HepG2 (cell line): ENCODE data around the gene LSM3. TPM values are rescaled to one million over a fixed set of nuclear protein-coding genes. Genes with fewer than 3 reads are reported as not detected.

Experiments used
- ASH2L ChIP-seq: fragments of 300-600, 200-600 bp; sonication (generic); IDR thresholded peaks from 2 replicates; pipeline ENCODE4 v1.7.0; 2017; ENCODE audit warnings: low read depth, mild to moderate bottlenecking, moderate library complexity, mixed read lengths, low read length; ENCODE audit not compliant: insufficient read length
- BRCA1 ChIP-seq: sonication (generic); formaldehyde crosslinking; IDR thresholded peaks from 2 replicates; pipeline ENCODE4 v1.4.0; 2020; ENCODE audit warnings: missing genetic modification reagents
- CEBPG ChIP-seq: IDR thresholded peaks from 2 replicates; pipeline ENCODE4 v1.6.1; 2016
- GATA4 ChIP-seq: sonication (generic); IDR thresholded peaks from 2 replicates; pipeline ENCODE4 v1.6.1; 2016; ENCODE audit warnings: antibody characterized with exemption, low read depth, borderline replicate concordance
- HMG20B ChIP-seq: conservative IDR thresholded peaks from 2 replicates; pipeline ENCODE4 v1.6.1; 2016; ENCODE audit warnings: missing genetic modification reagents, missing compliant biosample characterization
- HMGXB4 ChIP-seq, 2 experiments: sonication (generic) in 1 of 2; formaldehyde crosslinking in 1 of 2; IDR thresholded peaks; 2 replicates each; pipeline versions ENCODE4 v1.4.0 to v1.6.1; 2018 to 2020; ENCODE audit warnings: missing genetic modification reagents in 2 of 2, borderline replicate concordance in 1 of 2, low read depth in 1 of 2, mild to moderate bottlenecking in 1 of 2, missing biosample characterization in 1 of 2
- MTA1 ChIP-seq: sonication (generic); formaldehyde crosslinking; IDR thresholded peaks from 2 replicates; pipeline ENCODE4 v1.4.0; 2020; ENCODE audit warnings: missing genetic modification reagents, mild to moderate bottlenecking, borderline replicate concordance
- MXI1 ChIP-seq: IDR thresholded peaks from 3 replicates; pipeline ENCODE4 v1.6.1; 2012; ENCODE audit warnings: low read depth, low read length, inconsistent platforms, borderline replicate concordance
- NFIC ChIP-seq: IDR thresholded peaks from 2 replicates; pipeline ENCODE4 v1.6.1; 2012; ENCODE audit warnings: mild to moderate bottlenecking, low read length, inconsistent platforms
- NR2C2 ChIP-seq: sonication (generic); formaldehyde crosslinking; IDR thresholded peaks from 2 replicates; pipeline ENCODE4 v1.4.0; 2020; ENCODE audit warnings: missing genetic modification reagents, mild to moderate bottlenecking, moderate library complexity, borderline replicate concordance
- RFXANK ChIP-seq: IDR thresholded peaks from 2 replicates; pipeline ENCODE4 v1.6.1; 2016
- SNRNP70 ChIP-seq: fragments of 200-400 bp; formaldehyde crosslinking; IDR thresholded peaks from 2 replicates; pipeline ENCODE4 v1.6.1; 2017; ENCODE audit warnings: mild to moderate bottlenecking, low read depth, low read length, moderate library complexity
- SP5 ChIP-seq: IDR thresholded peaks from 2 replicates; pipeline ENCODE4 v1.6.1; 2016; ENCODE audit warnings: low read depth, borderline replicate concordance
- TCF12 ChIP-seq, 2 experiments: fragments of 450-650 bp in 1 of 2; sonication (generic) in 1 of 2; formaldehyde crosslinking in 1 of 2; IDR thresholded peaks; 2 replicates each; pipeline versions ENCODE4 v1.6.1 to v1.8.0; 2017 to 2022; ENCODE audit warnings: antibody characterized with exemption in 1 of 2, mild to moderate bottlenecking in 1 of 2, missing genetic modification reagents in 1 of 2, moderate library complexity in 1 of 2
- ZNF235 ChIP-seq: sonication (generic); formaldehyde crosslinking; IDR thresholded peaks from 2 replicates; pipeline ENCODE4 v1.8.1; 2023; ENCODE audit warnings: mild to moderate bottlenecking, missing genetic modification reagents, borderline replicate concordance
- ZNF468 ChIP-seq: sonication (generic); formaldehyde crosslinking; IDR thresholded peaks from 2 replicates; pipeline ENCODE4 v1.8.0; 2022; ENCODE audit warnings: mild to moderate bottlenecking, moderate library complexity, missing genetic modification reagents
- polyA plus RNA-seq, 8 experiments: library from polyadenylated mRNA; depleted of rRNA in 3 of 8; stranded (reverse) in 7 of 8; unstranded in 1 of 8; fragments of >200 nt; fragmentation: Illumina TruSeq in 4 of 8; extraction: Trizol in 4 of 8; gene quantifications; 2 replicates each; pipeline versions ENCODE4 v1.2.1 to v1.2.3, GENCODE V29; 2011 to 2016; ENCODE audit warnings: low read depth in 4 of 8, missing spikeins in 1 of 8, mixed read lengths in 1 of 8; ENCODE audit not compliant: insufficient read depth in 1 of 8
- total RNA-seq, 5 experiments: library from RNA; depleted of rRNA; stranded (reverse); fragments of >200 nt; fragmentation: Illumina TruSeq; extraction: Trizol; gene quantifications; 2 replicates each; pipeline ENCODE4 v1.2.3, GENCODE V29; 2016; ENCODE audit warnings: low read depth in 1 of 5
- TF ChIP-seq, protein P1 (sequence below): sonication (generic); formaldehyde crosslinking; IDR thresholded peaks from 2 replicates; pipeline ENCODE4 v1.9.0; 2021; ENCODE audit warnings: missing genetic modification reagents, borderline replicate concordance
- TF ChIP-seq, protein P2 (sequence below): sonication (generic); formaldehyde crosslinking; IDR thresholded peaks from 2 replicates; pipeline ENCODE4 v1.8.0; 2022; ENCODE audit warnings: low read depth, missing genetic modification reagents

Gene LSM3
- total and polyA plus RNA-seq, 2 of the 13 experiments (the other 11 are each of a cell fraction or from before 2014, with no cell fraction given): 5.1 to 19.4 TPM

DNA sequence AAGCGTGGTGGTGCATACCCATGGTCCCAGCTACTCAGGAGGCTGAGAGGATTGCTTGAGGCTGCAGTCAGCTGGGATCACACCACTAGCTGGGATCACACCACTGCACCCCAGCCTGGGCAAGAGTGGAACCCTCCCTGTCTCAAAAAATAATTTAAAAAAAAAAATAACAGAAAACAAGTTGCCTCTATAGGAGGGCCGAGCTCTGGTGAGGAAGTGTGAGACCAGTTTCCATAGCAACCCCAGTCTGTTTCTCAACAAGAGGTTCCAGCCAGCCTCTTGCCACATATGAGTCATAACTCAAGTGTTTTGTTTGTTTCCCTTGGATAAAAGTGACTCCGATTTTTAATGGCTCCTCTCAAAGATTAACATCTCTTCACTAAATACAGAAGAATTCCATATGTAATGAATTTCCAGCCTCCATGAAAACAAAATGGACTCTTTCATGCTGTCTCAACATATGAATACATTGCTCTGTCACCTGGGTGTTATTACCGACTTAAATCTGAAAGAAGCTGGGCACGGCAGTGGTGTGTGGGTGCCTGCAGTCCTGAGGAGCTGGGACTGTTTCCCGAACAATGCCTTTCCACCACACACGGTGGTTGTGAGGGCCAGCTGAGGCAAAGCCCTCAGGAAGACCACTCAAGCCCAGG lies 34.1 kb upstream of the LSM3 start (continued):
- TF ChIP-seq HMGXB4 (CRISPR knock-in tag; IDR thresholded peaks at IDR 0.05; ENCODE audit: borderline replicate concordance in 1 of 2, low read depth in 1 of 2): no peak
- no peak for TF ChIP-seq NR2C2 (CRISPR knock-in tag)
- TF ChIP-seq MXI1: peak; percentile 65; the same call in 1 of the 3 replicates
- no peak for TF ChIP-seq NFIC
- TF ChIP-seq HMG20B (CRISPR knock-in tag): no peak
- peak; percentile 58 for TF ChIP-seq ASH2L
- TF ChIP-seq SP5 (CRISPR knock-in tag): no peak
- no peak for TF ChIP-seq MTA1 (CRISPR knock-in tag)
- no peak for TF ChIP-seq RFXANK (CRISPR knock-in tag)
- TF ChIP-seq ZNF468: no peak
- TF ChIP-seq GATA4: no peak
- TF ChIP-seq ZNF235 (CRISPR knock-in tag): no peak
- TF ChIP-seq CEBPG (CRISPR knock-in tag): peak; percentile 69
- TF ChIP-seq, protein P1, sequence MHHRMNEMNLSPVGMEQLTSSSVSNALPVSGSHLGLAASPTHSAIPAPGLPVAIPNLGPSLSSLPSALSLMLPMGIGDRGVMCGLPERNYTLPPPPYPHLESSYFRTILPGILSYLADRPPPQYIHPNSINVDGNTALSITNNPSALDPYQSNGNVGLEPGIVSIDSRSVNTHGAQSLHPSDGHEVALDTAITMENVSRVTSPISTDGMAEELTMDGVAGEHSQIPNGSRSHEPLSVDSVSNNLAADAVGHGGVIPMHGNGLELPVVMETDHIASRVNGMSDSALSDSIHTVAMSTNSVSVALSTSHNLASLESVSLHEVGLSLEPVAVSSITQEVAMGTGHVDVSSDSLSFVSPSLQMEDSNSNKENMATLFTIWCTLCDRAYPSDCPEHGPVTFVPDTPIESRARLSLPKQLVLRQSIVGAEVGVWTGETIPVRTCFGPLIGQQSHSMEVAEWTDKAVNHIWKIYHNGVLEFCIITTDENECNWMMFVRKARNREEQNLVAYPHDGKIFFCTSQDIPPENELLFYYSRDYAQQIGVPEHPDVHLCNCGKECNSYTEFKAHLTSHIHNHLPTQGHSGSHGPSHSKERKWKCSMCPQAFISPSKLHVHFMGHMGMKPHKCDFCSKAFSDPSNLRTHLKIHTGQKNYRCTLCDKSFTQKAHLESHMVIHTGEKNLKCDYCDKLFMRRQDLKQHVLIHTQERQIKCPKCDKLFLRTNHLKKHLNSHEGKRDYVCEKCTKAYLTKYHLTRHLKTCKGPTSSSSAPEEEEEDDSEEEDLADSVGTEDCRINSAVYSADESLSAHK (CRISPR knock-in tag): no peak
- TF ChIP-seq, protein P2, sequence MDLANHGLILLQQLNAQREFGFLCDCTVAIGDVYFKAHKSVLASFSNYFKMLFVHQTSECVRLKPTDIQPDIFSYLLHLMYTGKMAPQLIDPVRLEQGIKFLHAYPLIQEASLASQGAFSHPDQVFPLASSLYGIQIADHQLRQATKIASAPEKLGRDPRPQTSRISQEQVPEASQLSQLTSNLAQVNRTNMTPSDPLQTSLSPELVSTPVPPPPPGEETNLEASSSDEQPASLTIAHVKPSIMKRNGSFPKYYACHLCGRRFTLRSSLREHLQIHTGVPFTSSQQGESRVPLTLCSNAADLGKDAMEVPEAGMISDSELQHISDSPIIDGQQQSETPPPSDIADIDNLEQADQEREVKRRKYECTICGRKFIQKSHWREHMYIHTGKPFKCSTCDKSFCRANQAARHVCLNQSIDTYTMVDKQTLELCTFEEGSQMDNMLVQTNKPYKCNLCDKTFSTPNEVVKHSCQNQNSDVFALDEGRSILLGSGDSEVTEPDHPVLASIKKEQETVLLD (CRISPR knock-in tag): no peak
- TF ChIP-seq BRCA1: no peak
- no peak for TF ChIP-seq SNRNP70
- no peak for TF ChIP-seq TCF12 (IDR thresholded peaks at IDR 0.05)
- no peak for TF ChIP-seq TCF12 (CRISPR knock-in tag; IDR thresholded peaks at IDR 0.05)
